ENCODE measurements around the gene CCDC188. TPM values are rescaled to one million over a fixed set of nuclear protein-coding genes. Genes with fewer than 3 reads are reported as not detected.

CCDC188 gene
- total RNA-seq, result under 1 TPM; 0.32 to 0.77 TPM

GRCh38 chr22:20150381-20151275 is at the start of gene CCDC188:
Gene CCDC188, minus strand, starts transcription at chr22:20151055. Its CDS starts 69 bp downstream, at chr22:20150986.
- Mint-ChIP-seq H3K36me3 (ENCODE audit: low read depth) (no peaks in the 10 kb centered on the region), H3K4me3 (no peak within 1 kb of the TSS), H3K27me3 (no peaks in the 10 kb centered on the region), H3K9me3 (no peaks in the 10 kb centered on the region), H3K4me1 (no peaks in the 10 kb centered on the region), H3K27ac (no peak within 1 kb of the TSS)
- ATAC-seq (replicated peaks), result no peak

DNA sequence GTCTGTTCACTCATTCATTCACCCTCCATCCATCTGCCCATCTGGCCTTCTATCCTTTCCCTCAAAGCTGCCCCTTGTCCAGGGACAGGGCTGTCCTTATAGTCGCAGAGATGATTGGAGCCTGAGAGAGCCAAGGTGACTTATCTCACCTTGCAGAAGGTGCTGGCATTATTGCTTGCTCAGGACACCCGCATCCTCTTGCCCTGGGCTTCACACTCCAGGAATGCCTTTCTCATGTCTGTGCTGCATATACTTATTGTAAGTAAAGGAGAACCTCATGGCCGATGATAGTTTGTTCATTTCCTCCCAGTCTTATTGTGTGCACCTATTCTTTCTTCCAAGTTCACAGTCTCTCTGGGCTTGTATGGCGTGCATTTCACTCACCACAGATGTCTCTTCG is 49.1 kb upstream of the CCDC188 start:
- Mint-ChIP-seq H3K4me1 (peaks cover 4% of the 10 kb centered on the region), H3K9me3 (no peaks in the 10 kb centered on the region), H3K27me3 (peaks cover 3% of the 10 kb centered on the region), H3K36me3 (ENCODE audit: low read depth) (no peaks in the 10 kb centered on the region), H3K4me3 (no peak overlapping the region), H3K27ac (no peak overlapping the region)
- no peak for ATAC-seq (replicated peaks)

DNA sequence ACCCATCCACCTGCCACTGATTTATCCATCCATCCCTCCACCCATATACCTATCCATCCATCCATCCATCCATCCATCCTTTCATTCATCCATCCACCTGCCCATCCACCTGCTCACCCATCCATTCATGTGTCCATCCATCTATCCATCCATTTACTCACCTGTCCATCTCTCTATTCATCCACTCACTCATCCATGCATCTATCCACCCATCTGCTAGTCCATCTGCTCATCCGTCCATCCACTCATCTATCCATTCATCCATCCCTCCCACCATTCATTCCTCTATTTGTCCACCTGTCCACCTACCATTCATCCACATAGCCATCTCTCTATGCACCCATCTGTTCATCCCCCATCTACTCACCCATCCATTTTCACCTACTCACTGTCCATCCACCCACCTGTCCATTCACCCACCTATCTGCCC is 48.6 kb upstream of the CCDC188 start:
- Mint-ChIP-seq H3K36me3 (ENCODE audit: low read depth) (no peaks in the 10 kb centered on the region), H3K27ac (no peak overlapping the region), H3K9me3 (no peaks in the 10 kb centered on the region), H3K4me3 (no peak overlapping the region), H3K27me3 (peaks cover 3% of the 10 kb centered on the region), H3K4me1 (peaks cover 4% of the 10 kb centered on the region)
- ATAC-seq (replicated peaks), result no peak

DNA sequence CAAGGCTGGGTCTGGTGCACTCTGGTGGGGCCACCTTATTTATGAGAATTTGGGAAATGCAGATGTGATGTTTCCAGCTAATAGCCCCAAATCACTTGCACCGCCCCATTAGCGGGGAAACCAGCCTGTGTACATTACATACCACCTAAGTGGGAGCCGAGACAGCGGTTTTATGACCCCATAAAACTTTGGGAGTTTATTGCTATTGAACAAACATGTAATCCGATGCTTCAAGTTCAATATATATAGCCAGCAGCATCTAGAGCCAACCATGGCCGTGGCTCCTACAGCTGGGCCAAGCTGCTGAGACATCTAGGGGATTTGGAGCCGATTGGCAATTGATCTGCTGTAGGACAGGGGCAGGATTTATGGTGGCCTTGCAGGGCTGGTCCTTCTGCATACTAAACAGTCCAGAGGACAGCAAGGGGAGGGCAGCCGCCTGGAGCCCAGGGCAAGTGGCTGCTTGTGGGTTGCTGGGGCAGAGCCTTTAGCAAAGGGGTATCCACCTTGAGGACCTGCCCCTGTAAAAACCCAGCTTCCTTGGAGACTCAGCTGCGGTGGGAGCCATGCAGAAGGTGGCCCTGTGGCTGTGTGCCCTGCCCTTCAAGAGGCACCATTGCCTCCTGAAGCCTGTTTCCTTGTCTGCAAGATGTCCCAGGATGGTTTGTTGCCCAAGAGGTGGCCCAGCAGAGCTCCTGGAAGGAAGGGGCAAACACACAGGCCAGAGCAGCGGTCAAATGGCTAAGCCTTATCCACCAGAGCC is 47.9 kb upstream of the CCDC188 start:
- Mint-ChIP-seq H3K4me3 (no peak overlapping the region), H3K27ac (no peak overlapping the region), H3K4me1 (peaks cover 4% of the 10 kb centered on the region), H3K27me3 (peaks cover 3% of the 10 kb centered on the region), H3K36me3 (ENCODE audit: low read depth) (no peaks in the 10 kb centered on the region), H3K9me3 (no peaks in the 10 kb centered on the region)
- no peak for ATAC-seq (replicated peaks)

- Mint-ChIP-seq H3K27me3 (peaks cover 3% of the 10 kb centered on the region), H3K9me3 (no peaks in the 10 kb centered on the region), H3K4me3 (no peak overlapping the region), H3K36me3 (ENCODE audit: low read depth) (no peaks in the 10 kb centered on the region), H3K4me1 (peaks cover 4% of the 10 kb centered on the region), H3K27ac (peak overlapping the region; percentile 12)
- no peak for ATAC-seq (replicated peaks)
Measured at GRCh38 chr22:20197407-20198030, 46.7 kb upstream of the CCDC188 start.

DNA sequence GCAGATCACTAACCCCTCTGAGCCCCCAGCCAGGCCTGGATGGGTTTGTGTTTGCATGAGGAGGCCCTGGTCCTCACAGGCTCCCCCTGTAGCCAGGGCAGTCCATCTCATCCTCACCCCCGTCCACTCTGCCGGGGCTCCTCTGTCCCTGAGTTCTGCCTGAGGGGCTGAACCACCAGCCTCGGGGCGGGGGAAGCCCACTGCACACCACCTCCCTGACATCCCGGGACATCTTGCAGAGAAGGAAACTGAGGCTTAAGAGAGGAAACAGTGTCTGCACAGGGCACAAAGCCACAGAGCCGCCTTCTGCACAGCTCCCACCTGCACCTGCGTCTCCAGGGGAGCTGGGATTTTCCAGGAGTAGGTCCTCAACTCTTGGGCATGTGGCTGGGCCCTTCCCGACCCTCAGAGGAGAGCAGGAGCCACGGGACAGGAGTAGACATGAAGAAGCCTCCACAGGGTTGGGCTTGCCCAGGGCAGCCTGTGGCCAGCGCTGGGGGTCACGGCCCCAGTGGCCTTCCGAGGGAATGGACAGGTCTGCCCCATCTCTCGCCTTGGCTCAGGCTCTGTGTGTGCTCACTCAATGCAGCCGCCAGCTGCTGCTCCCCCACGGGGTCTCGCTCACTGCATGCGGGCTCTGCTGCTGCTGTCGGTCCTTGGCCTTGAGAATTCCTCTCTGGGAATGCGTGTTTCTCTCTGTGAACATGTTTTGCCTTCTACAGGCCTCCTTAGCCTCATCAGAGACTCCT is 45.4 kb upstream of the CCDC188 start:
- Mint-ChIP-seq H3K4me1 (peaks cover 4% of the 10 kb centered on the region), H3K4me3 (no peak overlapping the region), H3K36me3 (ENCODE audit: low read depth) (no peaks in the 10 kb centered on the region), H3K27me3 (peaks cover 3% of the 10 kb centered on the region), H3K9me3 (no peaks in the 10 kb centered on the region), H3K27ac (no peak overlapping the region)
- ATAC-seq (replicated peaks), result no peak

DNA sequence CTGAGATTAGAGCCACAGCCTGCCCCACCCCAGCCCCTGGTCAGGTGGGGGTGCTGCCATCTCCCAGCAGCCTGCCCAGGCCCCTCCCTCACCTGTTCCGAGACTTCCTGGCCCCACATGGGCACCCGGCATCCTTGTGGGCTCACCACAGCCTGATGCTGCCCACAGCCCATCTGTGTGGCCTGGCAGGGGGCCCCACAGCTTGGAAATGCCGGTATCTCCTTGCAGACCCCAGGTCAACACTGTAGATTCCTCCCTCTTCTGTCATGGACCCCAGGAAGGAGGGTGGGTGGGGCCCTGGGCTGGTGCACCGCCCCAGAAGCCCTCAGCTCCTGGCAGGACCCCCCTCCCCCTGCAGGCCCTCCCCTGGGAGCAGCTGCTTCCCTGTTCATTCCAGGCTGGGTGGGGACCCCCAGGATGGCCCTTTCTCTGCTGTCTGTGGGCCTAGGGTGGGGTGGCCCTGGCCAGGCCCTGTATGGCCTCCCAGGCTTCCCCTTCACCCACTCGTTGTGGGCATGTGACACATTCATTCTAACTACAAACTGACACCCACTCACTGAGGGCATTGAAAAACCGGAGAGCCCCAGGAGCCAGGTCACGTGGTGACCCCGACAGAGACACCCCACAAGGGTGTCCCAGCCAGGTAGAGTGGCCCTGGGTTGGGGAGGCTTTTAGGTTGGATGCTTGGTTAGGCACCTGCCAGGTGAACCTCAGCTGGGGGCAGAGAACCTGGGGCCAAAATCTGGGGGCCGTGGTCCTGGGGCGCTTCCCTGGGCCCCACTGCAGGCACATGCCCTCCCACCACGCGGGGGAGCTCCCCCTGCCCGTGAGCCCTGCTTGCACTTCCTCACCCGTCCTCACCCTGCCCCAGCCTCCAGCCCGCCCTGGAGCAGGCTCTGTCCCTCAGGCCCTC is 44.1 kb upstream of the CCDC188 start:
- Mint-ChIP-seq H3K4me3 (no peak overlapping the region), H3K27me3 (peaks cover 3% of the 10 kb centered on the region), H3K36me3 (ENCODE audit: low read depth) (no peaks in the 10 kb centered on the region), H3K4me1 (peaks cover 4% of the 10 kb centered on the region), H3K9me3 (no peaks in the 10 kb centered on the region), H3K27ac (no peak overlapping the region)
- peak; percentile 18 for ATAC-seq (replicated peaks)

GRCh38 chr22:20193761-20194494 is 43.1 kb upstream of the CCDC188 start:
- Mint-ChIP-seq H3K36me3 (ENCODE audit: low read depth) (no peaks in the 10 kb centered on the region), H3K27ac (no peak overlapping the region), H3K4me3 (no peak overlapping the region), H3K9me3 (no peaks in the 10 kb centered on the region), H3K4me1 (peaks cover 4% of the 10 kb centered on the region), H3K27me3 (peaks cover 3% of the 10 kb centered on the region)
- no peak for ATAC-seq (replicated peaks)

GRCh38 chr22:20192972-20193760 is 42.3 kb upstream of the CCDC188 start:
- ATAC-seq (replicated peaks), result no peak
- Mint-ChIP-seq H3K4me3 (no peak overlapping the region), H3K27me3 (peaks cover 3% of the 10 kb centered on the region), H3K4me1 (peaks cover 4% of the 10 kb centered on the region), H3K9me3 (no peaks in the 10 kb centered on the region), H3K27ac (no peak overlapping the region), H3K36me3 (ENCODE audit: low read depth) (no peaks in the 10 kb centered on the region)

DNA sequence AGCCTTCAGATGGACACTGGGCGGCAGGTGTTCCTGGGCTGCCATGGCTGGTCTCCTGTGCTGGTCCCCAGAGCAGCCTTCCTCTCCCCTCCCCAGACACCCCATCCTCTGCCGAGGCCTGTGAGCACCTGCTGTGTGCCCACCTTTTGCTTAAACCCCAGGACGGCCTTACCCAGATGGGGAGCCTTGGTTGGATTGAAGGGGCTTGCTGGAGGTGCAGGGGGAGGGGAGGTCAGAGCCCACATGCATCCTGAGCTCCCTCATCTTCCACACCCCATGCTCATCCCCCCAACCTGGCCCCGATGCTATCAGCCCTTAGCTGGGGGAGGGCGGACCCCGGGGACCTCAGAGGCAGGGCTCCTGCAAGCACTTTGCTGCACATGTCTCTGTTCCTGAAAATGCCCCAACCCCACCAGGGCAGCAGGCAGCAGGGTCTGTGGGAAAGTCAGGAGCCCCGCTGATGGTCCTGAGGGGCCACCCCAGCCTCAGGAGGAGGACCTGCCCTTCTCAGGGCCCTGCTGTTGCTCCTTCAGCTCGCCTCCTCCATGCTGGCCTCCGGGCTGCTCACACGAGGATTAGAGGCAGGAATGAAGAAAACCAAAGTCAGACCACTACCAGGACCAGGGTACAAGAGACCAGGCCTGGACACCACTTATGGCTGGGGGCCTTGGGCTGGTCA is 41.6 kb upstream of the CCDC188 start:
- no peaks in the 10 kb centered on the region for H3K36me3 Mint-ChIP-seq (ENCODE audit: low read depth)
- ATAC-seq (replicated peaks), result no peak

GRCh38 chr22:20191803-20192202 is 40.9 kb upstream of the CCDC188 start:
- Mint-ChIP-seq H3K27ac (no peak overlapping the region), H3K4me3 (no peak overlapping the region), H3K4me1 (no peaks in the 10 kb centered on the region), H3K27me3 (no peaks in the 10 kb centered on the region), H3K36me3 (ENCODE audit: low read depth) (no peaks in the 10 kb centered on the region), H3K9me3 (no peaks in the 10 kb centered on the region)
- no peak for ATAC-seq (replicated peaks)

More for the DNA sequence above, 41.6 kb upstream of the CCDC188 start:
- no peak overlapping the region for H3K4me3 Mint-ChIP-seq
- no peaks in the 10 kb centered on the region for H3K9me3 Mint-ChIP-seq
- no peak overlapping the region for H3K27ac Mint-ChIP-seq
- no peaks in the 10 kb centered on the region for H3K4me1 Mint-ChIP-seq
- no peaks in the 10 kb centered on the region for H3K27me3 Mint-ChIP-seq

DNA sequence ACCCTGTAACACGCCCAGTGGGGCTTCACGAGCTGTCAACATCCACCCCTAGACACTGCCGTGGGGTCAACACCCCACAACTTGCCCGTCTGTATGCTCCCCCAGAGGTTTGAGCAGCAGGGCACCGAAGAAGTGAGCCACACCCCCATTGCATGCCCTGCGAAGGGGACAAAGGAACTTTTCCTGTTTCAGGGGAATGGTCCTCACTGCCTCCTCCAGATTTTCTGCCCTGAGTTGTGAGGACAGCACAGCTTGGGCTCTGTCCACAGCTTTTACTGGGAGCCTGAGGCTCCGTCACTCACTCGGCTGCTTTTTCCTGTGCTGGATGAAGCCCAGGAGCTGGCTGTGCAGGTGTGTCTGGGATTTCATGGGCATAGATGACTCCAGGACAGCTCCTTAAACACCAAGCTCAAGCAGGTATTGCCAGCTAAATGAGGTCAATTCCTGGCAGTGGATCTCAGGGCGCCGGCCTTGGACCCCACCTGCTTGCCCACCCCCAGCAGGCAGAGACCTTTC is 40.2 kb upstream of the CCDC188 start:
- Mint-ChIP-seq H3K9me3 (no peaks in the 10 kb centered on the region), H3K36me3 (ENCODE audit: low read depth) (no peaks in the 10 kb centered on the region), H3K27me3 (no peaks in the 10 kb centered on the region), H3K4me3 (no peak overlapping the region), H3K27ac (no peak overlapping the region), H3K4me1 (no peaks in the 10 kb centered on the region)
- no peak for ATAC-seq (replicated peaks)

All from activated T-helper 17 cell treated with anti-CD3 and anti-CD28 coated beads, Interleukin-2, amount 50 U/mL, for 72 hours (primary cell).